ENCODE measurements around the gene NUTF2. TPM values are rescaled to one million over a fixed set of nuclear protein-coding genes. Genes with fewer than 3 reads are reported as not detected.

The NUTF2 gene
- total and polyA plus RNA-seq, 2 of the 8 experiments (the other 6 are each of a cell fraction or from before 2014, with no cell fraction given): 219 to 377 TPM

DNA sequence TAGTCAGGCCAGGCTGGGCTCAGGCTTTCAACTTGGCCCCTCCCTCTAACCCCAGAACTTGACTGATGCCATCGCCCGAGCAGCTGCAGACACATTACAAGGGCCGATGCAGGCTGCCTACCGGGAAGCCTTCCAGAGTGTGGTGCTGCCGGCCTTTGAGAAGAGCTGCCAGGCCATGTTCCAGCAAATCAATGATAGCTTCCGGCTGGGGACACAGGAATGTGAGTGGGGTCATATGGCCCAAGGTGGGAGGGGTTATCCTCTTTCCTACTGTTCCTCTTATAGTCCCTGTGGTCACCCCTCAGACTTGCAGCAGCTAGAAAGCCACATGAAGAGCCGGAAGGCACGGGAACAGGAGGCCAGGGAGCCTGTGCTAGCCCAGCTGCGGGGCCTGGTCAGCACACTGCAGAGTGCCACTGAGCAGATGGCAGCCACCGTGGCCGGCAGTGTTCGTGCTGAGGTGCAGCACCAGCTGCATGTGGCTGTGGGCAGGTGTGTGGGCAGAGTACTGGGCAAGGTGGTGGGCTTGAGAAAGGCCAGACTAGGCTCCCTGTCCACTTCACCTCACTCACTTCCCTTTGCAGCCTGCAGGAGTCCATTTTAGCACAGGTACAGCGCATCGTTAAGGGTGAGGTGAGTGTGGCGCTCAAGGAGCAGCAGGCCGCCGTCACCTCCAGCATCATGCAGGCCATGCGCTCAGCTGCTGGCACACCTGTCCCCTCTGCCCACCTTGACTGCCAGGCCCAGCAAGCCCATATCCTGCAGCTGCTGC is 35.8 kb downstream of the NUTF2 start:
- no peak overlapping the region for H2BK20ac ChIP-seq (ENCODE audit: low read length)
- H3K4ac ChIP-seq (replicated peaks; ENCODE audit: insufficient read length, low read depth, low read length): no peak overlapping the region
- 93% methylated on average over 18 of the region's 18 CpGs; no CpG with 5 or more reads in 1 of the 2 experiments for WGBS, 2 experiments (ENCODE audit: extremely low coverage in 1 of 2, insufficient coverage in 1 of 2, insufficient read length in 1 of 2, insufficient replicate concordance in 2 of 2, low coverage in 1 of 2, low lambda C conversion rate in 2 of 2, missing lambda C conversion rate in 1 of 2)
- no peak overlapping the region for H3K14ac ChIP-seq (ENCODE audit: insufficient read length)
- ChIA-PET CTCF (ENCODE audit: partially characterized antibody) (interaction anchor here (0.7 to 21.8 kb wide), 34 partner anchors 8 to 361 kb away, joined by 3 to 623 read pairs (median 6); partner anchors contain the start of genes CTRL, EDC4, LCAT and PSMB10), POLR2A (ENCODE audit: partially characterized antibody) (interaction anchor here (0.6 to 6.3 kb wide), 9 partner anchors 9 to 53 kb away, joined by 3 to 45 read pairs (median 4); partner anchors contain the start of genes CTRL, EDC4, PSKH1 and PSMB10)
- H4K91ac ChIP-seq (replicated peaks; ENCODE audit: insufficient read length, low read length): no peak overlapping the region
- peaks cover 31 to 53% (median 44%) of the 10 kb centered on the region in 4 experiments for H3K36me3 ChIP-seq (ENCODE audit: control insufficient read depth in 2 of 4, insufficient read depth in 4 of 4, low read length in 3 of 4)
- no peak overlapping the region for H2AK5ac ChIP-seq (ENCODE audit: low read depth, low read length)
- H2BK12ac ChIP-seq (ENCODE audit: low read depth, low read length): no peak overlapping the region
- H4K20me1 ChIP-seq (replicated peaks in 1 of 2; ENCODE audit: control insufficient read depth in 1 of 2, insufficient read depth in 2 of 2, low read length in 2 of 2): peaks cover 11 to 17% of the 10 kb centered on the region in 2 experiments
- H2BK120ac ChIP-seq (replicated peaks; ENCODE audit: low read depth, low read length): no peak overlapping the region
- no peak overlapping the region for H3K9ac ChIP-seq (replicated peaks in 1 of 4; ENCODE audit: extremely low read depth in 1 of 4, low read depth in 3 of 4, low read length in 3 of 4)
- H3K4me1 ChIP-seq (replicated peaks in 1 of 4; ENCODE audit: control insufficient read depth in 3 of 4, insufficient read depth in 4 of 4, low read length in 3 of 4): peaks cover 5 to 15% (median 11%) of the 10 kb centered on the region in 4 experiments
- no peak overlapping the region for H2BK15ac ChIP-seq (ENCODE audit: low read length)
- H2BK5ac ChIP-seq (ENCODE audit: low read depth, low read length): no peak overlapping the region
- no peak for DNase-seq (ENCODE audit: low read depth in 1 of 2, low spot score in 2 of 2)
- H3K9me3 ChIP-seq (ENCODE audit: insufficient read depth in 2 of 2, low read depth in 1 of 2, low read length in 1 of 2): no peaks in the 10 kb centered on the region
- no peak overlapping the region for H3K4me3 ChIP-seq (ENCODE audit: extremely low read depth in 1 of 4, insufficient read depth in 2 of 4, low read depth in 3 of 4, low read length in 4 of 4)
- no peaks in the 10 kb centered on the region for H3K27me3 ChIP-seq (replicated peaks in 1 of 4; ENCODE audit: control insufficient read depth in 3 of 4, extremely low read depth in 1 of 4, insufficient read depth in 3 of 4, low read length in 3 of 4)
- no peak overlapping the region for H4K5ac ChIP-seq (ENCODE audit: insufficient read length, low read depth, low read length)
- H3K79me1 ChIP-seq (ENCODE audit: low read depth, low read length): no peaks in the 10 kb centered on the region; the same call in 1 of the 2 replicates
- H3K18ac ChIP-seq (ENCODE audit: extremely low read depth, low read length): no peak overlapping the region
- no peak overlapping the region for H2AFZ ChIP-seq (ENCODE audit: low read length)
- FAIRE-seq: no peak
- H3K27ac ChIP-seq (ENCODE audit: low read depth, low read length): no peak overlapping the region
- H3K23me2 ChIP-seq (ENCODE audit: low read depth, low read length): 0 out of 2 replicates have a peak, but pooled peaks cover 2% of the 10 kb centered on the region
- H3K4me2 ChIP-seq (ENCODE audit: insufficient read depth in 1 of 2, low read depth in 2 of 2, low read length in 2 of 2): no peak overlapping the region
- H4K8ac ChIP-seq (ENCODE audit: extremely low read depth, insufficient read depth, low read length): no peak overlapping the region; the same call in 1 of the 2 replicates
- no peaks in the 10 kb centered on the region for H3K79me2 ChIP-seq (ENCODE audit: control insufficient read depth in 1 of 2, insufficient read depth in 2 of 2, low read length in 2 of 2)
- no peak overlapping the region for H3K56ac ChIP-seq (replicated peaks; ENCODE audit: insufficient read length, low read depth, low read length)
- no peak overlapping the region for H3K23ac ChIP-seq (ENCODE audit: insufficient read length)
- no peak for TF ChIP-seq CEBPB (IDR thresholded peaks at IDR 0.05; ENCODE audit: low read depth, low read length)
- TF ChIP-seq, protein P1, sequence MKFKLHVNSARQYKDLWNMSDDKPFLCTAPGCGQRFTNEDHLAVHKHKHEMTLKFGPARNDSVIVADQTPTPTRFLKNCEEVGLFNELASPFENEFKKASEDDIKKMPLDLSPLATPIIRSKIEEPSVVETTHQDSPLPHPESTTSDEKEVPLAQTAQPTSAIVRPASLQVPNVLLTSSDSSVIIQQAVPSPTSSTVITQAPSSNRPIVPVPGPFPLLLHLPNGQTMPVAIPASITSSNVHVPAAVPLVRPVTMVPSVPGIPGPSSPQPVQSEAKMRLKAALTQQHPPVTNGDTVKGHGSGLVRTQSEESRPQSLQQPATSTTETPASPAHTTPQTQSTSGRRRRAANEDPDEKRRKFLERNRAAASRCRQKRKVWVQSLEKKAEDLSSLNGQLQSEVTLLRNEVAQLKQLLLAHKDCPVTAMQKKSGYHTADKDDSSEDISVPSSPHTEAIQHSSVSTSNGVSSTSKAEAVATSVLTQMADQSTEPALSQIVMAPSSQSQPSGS (IDR thresholded peaks at IDR 0.05; ENCODE audit: low read length): no peak
